Adrenal gland (tissue), 12 donors: Measurements from ENCODE around the gene SLC18B1. TPM values are rescaled to one million over a fixed set of nuclear protein-coding genes. Genes with fewer than 3 reads are reported as not detected.

Experiments
- DNase-seq, 7 donors: peaks; one replicate each; pipeline ENCODE4 v3.0.0-alpha.2; 2019 to 2020
- H3K27ac ChIP-seq, 5 donors: fragments of 200-600 bp; sonication (generic) in 4 of 5; 1 replicate in 3 of 5; 2 replicates in 2 of 5; pipeline versions ENCODE4 v1.5.1 to v1.8.0; 2016 to 2020; ENCODE audit warnings: mild to moderate bottlenecking in 1 of 5
- H3K27me3 ChIP-seq: fragments of 200-600 bp; 2 replicates; pipeline ENCODE4 v1.8.0; 2021
- H3K36me3 ChIP-seq, 2 donors: fragments of 200-600 bp; replicated peaks in 1 of 2; 1 replicate in 1 of 2; 2 replicates in 1 of 2; pipeline versions ENCODE4 v1.5.1 to v1.8.0; 2018 to 2022
- H3K4me1 ChIP-seq, 2 donors: fragments of 200-600 bp; replicated peaks in 1 of 2; 1 replicate in 1 of 2; 2 replicates in 1 of 2; pipeline versions ENCODE4 v1.5.1 to v1.8.0; 2018 to 2021
- H3K4me3 ChIP-seq, 4 donors: fragments of 200-600 bp; sonication (generic) in 3 of 4; one replicate each; pipeline ENCODE4 v1.5.1; 2016 to 2018
- H3K9me3 ChIP-seq, 3 donors: fragments of 200-600 bp; sonication (generic) in 1 of 3; replicated peaks in 1 of 3; 1 replicate in 2 of 3; 2 replicates in 1 of 3; pipeline versions ENCODE4 v1.5.1 to v1.8.0; 2016 to 2021
- POLR2A ChIP-seq, 2 donors: fragments of 450-650 bp; IDR thresholded peaks; one replicate each; pipeline ENCODE4 v1.6.1; 2017; ENCODE audit warnings: antibody characterized with exemption in 2 of 2, mild to moderate bottlenecking in 2 of 2, moderate library complexity in 1 of 2
- WGBS, 4 donors: extraction: QIAGEN DNeasy Blood & Tissue Kit in 2 of 4; methylation state at CpG; one replicate each; pipeline versions ENCODE4 v1.1.5 to v1.1.7; 2013 to 2017; 5-methylcytosine and 5-hydroxymethylcytosine counted together
- intact Hi-C, 2 donors: fragments of 100-400 bp; cut with DNase I; formaldehyde crosslinking; loops; one replicate each; pipeline versions ENCODE4 v1.14.1 to v1.15.0; 2022 to 2023
- polyA plus RNA-seq, 3 donors: library from polyadenylated mRNA; stranded (reverse); fragments of 200-250 nt in 2 of 3; fragments of 350-450 nt in 1 of 3; fragmentation: Illumina TruSeq in 1 of 3; extraction: RNeasy Lipid Tissue Mini Kit (QIAGEN cat#74804) in 1 of 3; gene quantifications; one replicate each; pipeline ENCODE4 v1.2.3, GENCODE V29; 2013 to 2014
- small RNA-seq, 2 donors: library from RNA; depleted of rRNA; stranded (forward); fragments of <200 nt; gene quantifications; one replicate each; pipeline ENCODE3, GENCODE V24; 2016
- total RNA-seq, 9 donors: library from RNA; depleted of rRNA in 4 of 9; stranded (reverse); fragments of >200 nt in 4 of 9; fragments of 120-200 nt in 1 of 9; fragmentation: NEBNext Ultra II Directional in 1 of 9; extraction: Animal tissue kit (Norgen Biotek cat#: 25700) in 1 of 9; gene quantifications; one replicate each; pipeline versions ENCODE4 v1.1.0 to v1.2.4, GENCODE V29; 2013 to 2023
- TF ChIP-seq, protein P1 (sequence below), 6 experiments: fragments of 450-650 bp in 4 of 6; fragments of 200-600 bp in 2 of 6; sonication (generic) in 1 of 6; IDR thresholded peaks; 1 replicate in 5 of 6; 2 replicates in 1 of 6; pipeline versions ENCODE4 v1.5.1 to v1.8.0; 2016 to 2021; ENCODE audit warnings: antibody characterized with exemption in 6 of 6, mild to moderate bottlenecking in 2 of 6, moderate library complexity in 1 of 6
- donor health status: healthy with polysubstance abuse.
- donor health status: Bipolar disorder and iron deficiency.
- donor health status: DM: yes; HTN: yes; CAD: no.
- donor health status: DM: no; HTN: no; CAD: no.
- donor health status: DM: no; HTN: no; CAD: no.
- donor health status: DM: yes; HTN: yes; CAD: no.

The SLC18B1 gene
- total and polyA plus RNA-seq, 12 donors = 8.7 to 32.8 (median 14.0) TPM

GRCh38 chr6:132726608-132726975, 71.8 kb downstream of the SLC18B1 start:
- intact Hi-C loops = no loop called here

DNA sequence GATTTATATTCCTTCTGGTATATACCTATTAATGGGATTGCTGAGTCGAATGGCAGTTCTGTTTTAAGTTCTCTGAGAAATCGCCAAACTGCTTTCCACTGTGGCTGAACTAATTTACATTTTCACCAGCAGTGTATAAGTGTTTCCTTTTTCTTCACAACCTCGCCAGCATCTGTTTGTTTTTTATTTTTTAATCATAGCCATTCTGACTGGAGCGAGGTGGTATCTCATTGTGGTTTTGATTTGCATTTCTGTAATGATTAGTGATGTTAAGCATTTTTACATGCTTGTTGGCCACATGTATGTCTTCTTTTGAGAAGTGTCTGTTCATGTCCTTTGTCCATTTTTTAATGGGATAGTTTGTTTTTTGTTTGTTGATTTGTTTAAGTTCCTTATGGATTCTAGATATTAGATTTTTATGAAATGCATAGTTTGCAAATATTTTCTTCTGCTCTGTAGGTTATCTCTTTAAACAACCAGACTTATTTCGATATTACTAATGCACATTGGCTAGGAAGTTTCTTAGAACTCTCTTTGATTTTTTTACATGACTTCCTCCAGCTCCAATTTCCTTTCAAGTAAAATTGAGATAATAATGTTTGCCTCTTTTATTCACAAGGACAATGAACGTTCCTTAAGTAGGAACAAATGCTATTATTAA, 72.4 kb downstream of the SLC18B1 start:
- no peak overlapping the region for H3K27ac ChIP-seq
- H3K27me3 ChIP-seq = no peaks in the 10 kb centered on the region
- 64 to 79% (median 72%) methylated on average over 6 of the region's 6 CpGs for WGBS, 4 donors
- no peak overlapping the region for H3K4me3 ChIP-seq
- no peaks in the 10 kb centered on the region for H3K4me1 ChIP-seq
- H3K9me3 ChIP-seq = no peaks in the 10 kb centered on the region
- intact Hi-C loops = no loop called here
- DNase-seq = no peak
- no peak for TF ChIP-seq POLR2A (IDR thresholded peaks at IDR 0.05)
- TF ChIP-seq, protein P1, sequence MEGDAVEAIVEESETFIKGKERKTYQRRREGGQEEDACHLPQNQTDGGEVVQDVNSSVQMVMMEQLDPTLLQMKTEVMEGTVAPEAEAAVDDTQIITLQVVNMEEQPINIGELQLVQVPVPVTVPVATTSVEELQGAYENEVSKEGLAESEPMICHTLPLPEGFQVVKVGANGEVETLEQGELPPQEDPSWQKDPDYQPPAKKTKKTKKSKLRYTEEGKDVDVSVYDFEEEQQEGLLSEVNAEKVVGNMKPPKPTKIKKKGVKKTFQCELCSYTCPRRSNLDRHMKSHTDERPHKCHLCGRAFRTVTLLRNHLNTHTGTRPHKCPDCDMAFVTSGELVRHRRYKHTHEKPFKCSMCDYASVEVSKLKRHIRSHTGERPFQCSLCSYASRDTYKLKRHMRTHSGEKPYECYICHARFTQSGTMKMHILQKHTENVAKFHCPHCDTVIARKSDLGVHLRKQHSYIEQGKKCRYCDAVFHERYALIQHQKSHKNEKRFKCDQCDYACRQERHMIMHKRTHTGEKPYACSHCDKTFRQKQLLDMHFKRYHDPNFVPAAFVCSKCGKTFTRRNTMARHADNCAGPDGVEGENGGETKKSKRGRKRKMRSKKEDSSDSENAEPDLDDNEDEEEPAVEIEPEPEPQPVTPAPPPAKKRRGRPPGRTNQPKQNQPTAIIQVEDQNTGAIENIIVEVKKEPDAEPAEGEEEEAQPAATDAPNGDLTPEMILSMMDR (IDR thresholded peaks at IDR 0.05) = no peak
- H3K36me3 ChIP-seq = no peaks in the 10 kb centered on the region

More at GRCh38 chr6:132726608-132726975, 71.8 kb downstream of the SLC18B1 start:
- Histone ChIP-seq H3K36me3 (no peaks in the 10 kb centered on the region), H3K27me3 (no peaks in the 10 kb centered on the region), H3K4me3 (no peak overlapping the region), H3K27ac (no peak overlapping the region), H3K4me1 (no peaks in the 10 kb centered on the region), H3K9me3 (no peaks in the 10 kb centered on the region)
- 75 to 88% (median 85%) methylated on average over 4 of the region's 4 CpGs for WGBS, 4 donors
- TF ChIP-seq, protein P1 (IDR thresholded peaks at IDR 0.05) = no peak
- no peak for TF ChIP-seq POLR2A (IDR thresholded peaks at IDR 0.05)
- no peak for DNase-seq

DNA sequence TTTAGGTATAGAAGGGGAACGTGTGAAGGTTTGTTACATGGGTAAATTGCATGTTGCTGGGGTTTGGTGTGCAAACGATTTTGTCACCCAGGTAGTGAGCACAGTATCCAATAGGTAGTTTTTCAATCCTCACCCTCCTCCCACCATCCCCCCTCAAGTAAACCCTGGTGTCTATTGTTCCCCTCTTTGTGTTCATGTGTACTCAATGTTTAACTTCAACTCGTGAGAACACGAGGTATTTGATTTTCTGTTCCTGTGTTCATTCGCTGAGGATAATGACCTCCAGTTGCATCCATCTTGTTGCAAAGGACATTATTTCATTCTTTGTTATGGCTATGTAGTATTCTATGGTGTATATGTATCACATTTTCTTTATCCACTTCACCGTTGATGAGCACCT, 73.0 kb downstream of the SLC18B1 start:
- no peaks in the 10 kb centered on the region for H3K9me3 ChIP-seq
- TF ChIP-seq POLR2A (IDR thresholded peaks at IDR 0.05) = no peak
- TF ChIP-seq, protein P1 (IDR thresholded peaks at IDR 0.05) = no peak
- H3K4me3 ChIP-seq = no peak overlapping the region
- H3K27me3 ChIP-seq = no peaks in the 10 kb centered on the region
- WGBS, 4 donors = 81 to 89% (median 86%) methylated on average over 6 of the region's 6 CpGs
- intact Hi-C loops = no loop called here
- H3K27ac ChIP-seq = no peak overlapping the region
- no peaks in the 10 kb centered on the region for H3K36me3 ChIP-seq
- H3K4me1 ChIP-seq = no peaks in the 10 kb centered on the region
- no peak for DNase-seq

- no peak overlapping the region for H3K27ac ChIP-seq
- no peaks in the 10 kb centered on the region for H3K36me3 ChIP-seq
- no peaks in the 10 kb centered on the region for H3K9me3 ChIP-seq
- WGBS, 4 donors = 90 to 94% (median 94%) methylated on average over 10 of the region's 10 CpGs
- no peak overlapping the region for H3K4me3 ChIP-seq
- no peaks in the 10 kb centered on the region for H3K27me3 ChIP-seq
- TF ChIP-seq POLR2A (IDR thresholded peaks at IDR 0.05) = no peak
- TF ChIP-seq, protein P1 (IDR thresholded peaks at IDR 0.05) = no peak
- DNase-seq = no peak
- intact Hi-C loops = no loop called here
- no peaks in the 10 kb centered on the region for H3K4me1 ChIP-seq
Measured at GRCh38 chr6:132719736-132720448, 78.5 kb downstream of the SLC18B1 start.

Small RNA genes lying within 50 kb of the gene (small RNA-seq; reads per million reads assigned to genes)
- gene SNORA33 (19.9 to 38.0 reads per million in 2 donors), gene SNORD100 (1,422 to 1,783 reads per million in 2 donors), gene SNORD101 (16,239 to 19,759 reads per million in 2 donors)

Other genes starting within 250 kb of the SLC18B1 start
- not detected for gene TAAR8, start 246.0 kb downstream of the SLC18B1 start, total RNA-seq
- gene TAAR8, start 246.0 kb downstream of the SLC18B1 start, polyA plus RNA-seq = not detected
- gene TAAR6, start 228.3 kb downstream of the SLC18B1 start, total RNA-seq = not detected
- not detected for gene TAAR6, start 228.3 kb downstream of the SLC18B1 start, polyA plus RNA-seq
- gene TAAR5, start 208.9 kb downstream of the SLC18B1 start, total RNA-seq = not detected
- gene TAAR5, start 208.9 kb downstream of the SLC18B1 start, polyA plus RNA-seq = not detected
- not detected for gene TAAR2, start 174.4 kb downstream of the SLC18B1 start, total RNA-seq
- not detected for gene TAAR2, start 174.4 kb downstream of the SLC18B1 start, polyA plus RNA-seq
- not detected for gene TAAR1, start 139.5 kb downstream of the SLC18B1 start, total RNA-seq
- gene TAAR1, start 139.5 kb downstream of the SLC18B1 start, polyA plus RNA-seq = not detected
- 1 to 10 TPM in 6 of 9 donors, under 1 TPM in 3; 0.18 to 3.9 (median 2.0) TPM for gene VNN1, start 84.6 kb downstream of the SLC18B1 start, total RNA-seq
- gene VNN1, start 84.6 kb downstream of the SLC18B1 start, polyA plus RNA-seq = 1 to 10 TPM in 1 of 3 donors, under 1 TPM in 2; 0.77 to 1.6 (median 0.81) TPM
- gene VNN2, start 40.7 kb downstream of the SLC18B1 start, total RNA-seq = 10 to 100 TPM in 1 of 9 donors, 1 to 10 TPM in 8; 1.6 to 20.2 (median 5.2) TPM
- 1 to 10 TPM in 2 of 3 donors, under 1 TPM in 1; 0.91 to 3.1 (median 1.4) TPM for gene VNN2, start 40.7 kb downstream of the SLC18B1 start, polyA plus RNA-seq
- gene RPS12, start 15.9 kb upstream of the SLC18B1 start, total RNA-seq = 1,000 to 10,000 TPM in 3 of 9 donors, 100 to 1,000 TPM in 6; 686 to 1,861 (median 839) TPM
- 1,000 to 10,000 TPM in 1 of 3 donors, 100 to 1,000 TPM in 2; 901 to 1,022 (median 931) TPM for gene RPS12, start 15.9 kb upstream of the SLC18B1 start, polyA plus RNA-seq